Measurements from ENCODE around the gene POC1A.

DNA sequence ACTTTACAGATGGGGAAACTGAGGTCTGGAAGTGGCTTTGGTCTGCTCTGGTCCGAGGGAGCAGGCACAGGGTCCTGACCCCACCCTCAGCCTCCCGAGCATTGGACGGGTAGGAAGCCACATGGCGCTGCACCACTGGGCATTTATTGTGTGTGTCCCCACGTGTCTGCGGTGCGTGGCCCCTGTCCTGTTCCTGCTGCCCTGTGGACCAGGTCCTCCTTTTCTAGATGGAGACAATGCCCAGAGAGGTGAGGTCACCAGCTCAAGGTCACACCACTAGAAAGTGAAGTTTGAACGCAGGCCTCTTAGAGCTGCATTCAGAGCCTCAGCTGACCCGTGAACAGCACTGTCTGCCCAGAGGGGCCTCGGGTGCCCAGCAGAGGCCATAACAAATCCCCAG lies 124.7 kb downstream of the POC1A start:
- TF ChIP-seq, protein P1, sequence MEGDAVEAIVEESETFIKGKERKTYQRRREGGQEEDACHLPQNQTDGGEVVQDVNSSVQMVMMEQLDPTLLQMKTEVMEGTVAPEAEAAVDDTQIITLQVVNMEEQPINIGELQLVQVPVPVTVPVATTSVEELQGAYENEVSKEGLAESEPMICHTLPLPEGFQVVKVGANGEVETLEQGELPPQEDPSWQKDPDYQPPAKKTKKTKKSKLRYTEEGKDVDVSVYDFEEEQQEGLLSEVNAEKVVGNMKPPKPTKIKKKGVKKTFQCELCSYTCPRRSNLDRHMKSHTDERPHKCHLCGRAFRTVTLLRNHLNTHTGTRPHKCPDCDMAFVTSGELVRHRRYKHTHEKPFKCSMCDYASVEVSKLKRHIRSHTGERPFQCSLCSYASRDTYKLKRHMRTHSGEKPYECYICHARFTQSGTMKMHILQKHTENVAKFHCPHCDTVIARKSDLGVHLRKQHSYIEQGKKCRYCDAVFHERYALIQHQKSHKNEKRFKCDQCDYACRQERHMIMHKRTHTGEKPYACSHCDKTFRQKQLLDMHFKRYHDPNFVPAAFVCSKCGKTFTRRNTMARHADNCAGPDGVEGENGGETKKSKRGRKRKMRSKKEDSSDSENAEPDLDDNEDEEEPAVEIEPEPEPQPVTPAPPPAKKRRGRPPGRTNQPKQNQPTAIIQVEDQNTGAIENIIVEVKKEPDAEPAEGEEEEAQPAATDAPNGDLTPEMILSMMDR (conservative IDR thresholded peaks at IDR 0.05; ENCODE audit: low read depth in 2 of 2): no peak
- no peak for TF ChIP-seq EZH2 (IDR thresholded peaks at IDR 0.05; ENCODE audit: low read depth, unreplicated experiment)
- no peak for TF ChIP-seq POLR2AphosphoS5 (IDR thresholded peaks at IDR 0.05; ENCODE audit: low read depth)
- no peak for TF ChIP-seq JUNB (IDR thresholded peaks at IDR 0.05; ENCODE audit: unreplicated experiment)
- no peak for TF ChIP-seq EZH2phosphoT487 (IDR thresholded peaks at IDR 0.05; ENCODE audit: unreplicated experiment)
- TF ChIP-seq, protein P2, sequence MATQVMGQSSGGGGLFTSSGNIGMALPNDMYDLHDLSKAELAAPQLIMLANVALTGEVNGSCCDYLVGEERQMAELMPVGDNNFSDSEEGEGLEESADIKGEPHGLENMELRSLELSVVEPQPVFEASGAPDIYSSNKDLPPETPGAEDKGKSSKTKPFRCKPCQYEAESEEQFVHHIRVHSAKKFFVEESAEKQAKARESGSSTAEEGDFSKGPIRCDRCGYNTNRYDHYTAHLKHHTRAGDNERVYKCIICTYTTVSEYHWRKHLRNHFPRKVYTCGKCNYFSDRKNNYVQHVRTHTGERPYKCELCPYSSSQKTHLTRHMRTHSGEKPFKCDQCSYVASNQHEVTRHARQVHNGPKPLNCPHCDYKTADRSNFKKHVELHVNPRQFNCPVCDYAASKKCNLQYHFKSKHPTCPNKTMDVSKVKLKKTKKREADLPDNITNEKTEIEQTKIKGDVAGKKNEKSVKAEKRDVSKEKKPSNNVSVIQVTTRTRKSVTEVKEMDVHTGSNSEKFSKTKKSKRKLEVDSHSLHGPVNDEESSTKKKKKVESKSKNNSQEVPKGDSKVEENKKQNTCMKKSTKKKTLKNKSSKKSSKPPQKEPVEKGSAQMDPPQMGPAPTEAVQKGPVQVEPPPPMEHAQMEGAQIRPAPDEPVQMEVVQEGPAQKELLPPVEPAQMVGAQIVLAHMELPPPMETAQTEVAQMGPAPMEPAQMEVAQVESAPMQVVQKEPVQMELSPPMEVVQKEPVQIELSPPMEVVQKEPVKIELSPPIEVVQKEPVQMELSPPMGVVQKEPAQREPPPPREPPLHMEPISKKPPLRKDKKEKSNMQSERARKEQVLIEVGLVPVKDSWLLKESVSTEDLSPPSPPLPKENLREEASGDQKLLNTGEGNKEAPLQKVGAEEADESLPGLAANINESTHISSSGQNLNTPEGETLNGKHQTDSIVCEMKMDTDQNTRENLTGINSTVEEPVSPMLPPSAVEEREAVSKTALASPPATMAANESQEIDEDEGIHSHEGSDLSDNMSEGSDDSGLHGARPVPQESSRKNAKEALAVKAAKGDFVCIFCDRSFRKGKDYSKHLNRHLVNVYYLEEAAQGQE (IDR thresholded peaks at IDR 0.05; ENCODE audit: unreplicated experiment): no peak
- TF ChIP-seq, protein P3, sequence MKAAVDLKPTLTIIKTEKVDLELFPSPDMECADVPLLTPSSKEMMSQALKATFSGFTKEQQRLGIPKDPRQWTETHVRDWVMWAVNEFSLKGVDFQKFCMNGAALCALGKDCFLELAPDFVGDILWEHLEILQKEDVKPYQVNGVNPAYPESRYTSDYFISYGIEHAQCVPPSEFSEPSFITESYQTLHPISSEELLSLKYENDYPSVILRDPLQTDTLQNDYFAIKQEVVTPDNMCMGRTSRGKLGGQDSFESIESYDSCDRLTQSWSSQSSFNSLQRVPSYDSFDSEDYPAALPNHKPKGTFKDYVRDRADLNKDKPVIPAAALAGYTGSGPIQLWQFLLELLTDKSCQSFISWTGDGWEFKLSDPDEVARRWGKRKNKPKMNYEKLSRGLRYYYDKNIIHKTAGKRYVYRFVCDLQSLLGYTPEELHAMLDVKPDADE (IDR thresholded peaks at IDR 0.05): no peak
- no peak for TF ChIP-seq NANOG (IDR thresholded peaks at IDR 0.05; ENCODE audit: borderline replicate concordance)
- no peak for TF ChIP-seq CREB1 (CRISPR knock-in tag; IDR thresholded peaks at IDR 0.05; ENCODE audit: low read depth)
- TF ChIP-seq STAT1 (IDR thresholded peaks at IDR 0.05; ENCODE audit: unreplicated experiment): no peak
- no peak for TF ChIP-seq ZNF331 (CRISPR knock-in tag; IDR thresholded peaks at IDR 0.05; ENCODE audit: low read depth)
- TF ChIP-seq ZNF114 (CRISPR knock-in tag; IDR thresholded peaks at IDR 0.05): no peak
- TF ChIP-seq, protein P4, sequence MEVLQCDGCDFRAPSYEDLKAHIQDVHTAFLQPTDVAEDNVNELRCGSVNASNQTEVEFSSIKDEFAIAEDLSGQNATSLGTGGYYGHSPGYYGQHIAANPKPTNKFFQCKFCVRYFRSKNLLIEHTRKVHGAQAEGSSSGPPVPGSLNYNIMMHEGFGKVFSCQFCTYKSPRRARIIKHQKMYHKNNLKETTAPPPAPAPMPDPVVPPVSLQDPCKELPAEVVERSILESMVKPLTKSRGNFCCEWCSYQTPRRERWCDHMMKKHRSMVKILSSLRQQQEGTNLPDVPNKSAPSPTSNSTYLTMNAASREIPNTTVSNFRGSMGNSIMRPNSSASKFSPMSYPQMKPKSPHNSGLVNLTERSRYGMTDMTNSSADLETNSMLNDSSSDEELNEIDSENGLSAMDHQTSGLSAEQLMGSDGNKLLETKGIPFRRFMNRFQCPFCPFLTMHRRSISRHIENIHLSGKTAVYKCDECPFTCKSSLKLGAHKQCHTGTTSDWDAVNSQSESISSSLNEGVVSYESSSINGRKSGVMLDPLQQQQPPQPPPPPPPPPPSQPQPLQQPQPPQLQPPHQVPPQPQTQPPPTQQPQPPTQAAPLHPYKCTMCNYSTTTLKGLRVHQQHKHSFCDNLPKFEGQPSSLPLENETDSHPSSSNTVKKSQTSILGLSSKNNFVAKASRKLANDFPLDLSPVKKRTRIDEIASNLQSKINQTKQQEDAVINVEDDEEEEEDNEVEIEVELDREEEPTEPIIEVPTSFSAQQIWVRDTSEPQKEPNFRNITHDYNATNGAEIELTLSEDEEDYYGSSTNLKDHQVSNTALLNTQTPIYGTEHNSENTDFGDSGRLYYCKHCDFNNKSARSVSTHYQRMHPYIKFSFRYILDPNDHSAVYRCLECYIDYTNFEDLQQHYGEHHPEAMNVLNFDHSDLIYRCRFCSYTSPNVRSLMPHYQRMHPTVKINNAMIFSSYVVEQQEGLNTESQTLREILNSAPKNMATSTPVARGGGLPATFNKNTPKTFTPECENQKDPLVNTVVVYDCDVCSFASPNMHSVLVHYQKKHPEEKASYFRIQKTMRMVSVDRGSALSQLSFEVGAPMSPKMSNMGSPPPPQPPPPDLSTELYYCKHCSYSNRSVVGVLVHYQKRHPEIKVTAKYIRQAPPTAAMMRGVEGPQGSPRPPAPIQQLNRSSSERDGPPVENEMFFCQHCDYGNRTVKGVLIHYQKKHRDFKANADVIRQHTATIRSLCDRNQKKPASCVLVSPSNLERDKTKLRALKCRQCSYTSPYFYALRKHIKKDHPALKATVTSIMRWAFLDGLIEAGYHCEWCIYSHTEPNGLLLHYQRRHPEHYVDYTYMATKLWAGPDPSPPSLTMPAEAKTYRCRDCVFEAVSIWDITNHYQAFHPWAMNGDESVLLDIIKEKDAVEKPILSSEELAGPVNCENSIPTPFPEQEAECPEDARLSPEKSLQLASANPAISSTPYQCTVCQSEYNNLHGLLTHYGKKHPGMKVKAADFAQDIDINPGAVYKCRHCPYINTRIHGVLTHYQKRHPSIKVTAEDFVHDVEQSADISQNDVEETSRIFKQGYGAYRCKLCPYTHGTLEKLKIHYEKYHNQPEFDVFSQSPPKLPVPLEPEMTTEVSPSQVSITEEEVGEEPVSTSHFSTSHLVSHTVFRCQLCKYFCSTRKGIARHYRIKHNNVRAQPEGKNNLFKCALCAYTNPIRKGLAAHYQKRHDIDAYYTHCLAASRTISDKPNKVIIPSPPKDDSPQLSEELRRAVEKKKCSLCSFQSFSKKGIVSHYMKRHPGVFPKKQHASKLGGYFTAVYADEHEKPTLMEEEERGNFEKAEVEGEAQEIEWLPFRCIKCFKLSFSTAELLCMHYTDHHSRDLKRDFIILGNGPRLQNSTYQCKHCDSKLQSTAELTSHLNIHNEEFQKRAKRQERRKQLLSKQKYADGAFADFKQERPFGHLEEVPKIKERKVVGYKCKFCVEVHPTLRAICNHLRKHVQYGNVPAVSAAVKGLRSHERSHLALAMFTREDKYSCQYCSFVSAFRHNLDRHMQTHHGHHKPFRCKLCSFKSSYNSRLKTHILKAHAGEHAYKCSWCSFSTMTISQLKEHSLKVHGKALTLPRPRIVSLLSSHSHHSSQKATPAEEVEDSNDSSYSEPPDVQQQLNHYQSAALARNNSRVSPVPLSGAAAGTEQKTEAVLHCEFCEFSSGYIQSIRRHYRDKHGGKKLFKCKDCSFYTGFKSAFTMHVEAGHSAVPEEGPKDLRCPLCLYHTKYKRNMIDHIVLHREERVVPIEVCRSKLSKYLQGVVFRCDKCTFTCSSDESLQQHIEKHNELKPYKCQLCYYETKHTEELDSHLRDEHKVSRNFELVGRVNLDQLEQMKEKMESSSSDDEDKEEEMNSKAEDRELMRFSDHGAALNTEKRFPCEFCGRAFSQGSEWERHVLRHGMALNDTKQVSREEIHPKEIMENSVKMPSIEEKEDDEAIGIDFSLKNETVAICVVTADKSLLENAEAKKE (CRISPR knock-in tag; IDR thresholded peaks at IDR 0.05): no peak

All from GM23338 (cell line).